GM12891 (cell line): ENCODE measurements around the gene USH1C.

ENCODE experiments used
- POLR2A ChIP-seq: IDR thresholded peaks from 2 replicates; pipeline ENCODE4 v1.6.1; 2011; ENCODE audit warnings: low read depth, low read length, control low read depth
- POLR2AphosphoS5 ChIP-seq: IDR thresholded peaks from 2 replicates; pipeline ENCODE4 v1.6.1; 2011; ENCODE audit warnings: low read depth, low read length, control low read depth

- no peak for TF ChIP-seq POLR2A
- TF ChIP-seq POLR2AphosphoS5, result no peak
Measured at GRCh38 chr11:17561111-17561415, 16.8 kb upstream of the USH1C start.
